K562 (cell line): ENCODE data around the gene CORO2A. TPM values are rescaled to one million over a fixed set of nuclear protein-coding genes. Genes with fewer than 3 reads are reported as not detected.

Experiments
- ARID3A ChIP-seq: IDR thresholded peaks from 2 replicates; pipeline ENCODE4 v1.6.1; 2012; ENCODE audit warnings: low read depth, low read length, improper control_type of control experiment, borderline replicate concordance
- ETS2 ChIP-seq: IDR thresholded peaks from 2 replicates; pipeline ENCODE4 v1.6.1; 2016; ENCODE audit warnings: borderline replicate concordance, missing genetic modification characterization, mild to moderate bottlenecking, moderate library complexity, missing compliant biosample characterization; ENCODE audit not compliant: poor library complexity, severe bottlenecking
- FOSL1 ChIP-seq: fragments of 200-800 bp; sonication (Bioruptor generic); conservative IDR thresholded peaks from 2 replicates; pipeline ENCODE4 v1.6.1; 2016; ENCODE audit warnings: missing genetic modification characterization, missing compliant biosample characterization
- HDAC8 ChIP-seq: fragments of 450-650 bp; IDR thresholded peaks from 2 replicates; pipeline ENCODE4 v1.6.1; 2016; ENCODE audit warnings: mild to moderate bottlenecking, missing genetic modification characterization, moderate library complexity, missing compliant biosample characterization
- NR2C2 ChIP-seq, 2 experiments: fragments of 200-800 bp in 1 of 2; sonication (Bioruptor generic) in 1 of 2; sonication (generic) in 1 of 2; formaldehyde crosslinking in 1 of 2; IDR thresholded peaks; 2 replicates each; pipeline versions ENCODE4 v1.6.1 to v1.8.0; 2016 to 2022; ENCODE audit warnings: mild to moderate bottlenecking in 1 of 2, missing compliant biosample characterization in 1 of 2, missing genetic modification characterization in 1 of 2, missing genetic modification reagents in 1 of 2
- POLR3A ChIP-seq: IDR thresholded peaks from 2 replicates; pipeline ENCODE4 v1.6.1; 2011; ENCODE audit warnings: borderline replicate concordance, mild to moderate bottlenecking, moderate library complexity; ENCODE audit not compliant: insufficient read length, insufficient read depth; ENCODE audit errors: extremely low read depth
- TBP ChIP-seq: optimal IDR thresholded peaks from 2 replicates; pipeline ENCODE3; 2011; ENCODE audit warnings: low read depth, low read length, improper control_type of control experiment
- YBX1 ChIP-seq: fragments of 450-650 bp; IDR thresholded peaks from 2 replicates; pipeline ENCODE4 v1.7.1; 2016; ENCODE audit warnings: mild to moderate bottlenecking
- ZBTB11 ChIP-seq, 3 experiments: fragments of 200-800 bp in 1 of 3; fragments of 250-450 bp in 1 of 3; fragments of 450-650 bp in 1 of 3; sonication (Bioruptor Pico) in 1 of 3; sonication (Bioruptor generic) in 1 of 3; formaldehyde crosslinking in 1 of 3; IDR thresholded peaks; 2 replicates each; pipeline versions ENCODE4 v1.6.1 to v1.8.0; 2016 to 2022; ENCODE audit warnings: mild to moderate bottlenecking in 2 of 3, missing genetic modification characterization in 2 of 3, missing compliant biosample characterization in 1 of 3, moderate library complexity in 1 of 3
- ZNF586 ChIP-seq: fragments of 450-650 bp; formaldehyde crosslinking; conservative IDR thresholded peaks from 2 replicates; pipeline ENCODE4 v1.4.0; 2020; ENCODE audit warnings: mild to moderate bottlenecking, moderate library complexity
- ZNF785 ChIP-seq: fragments of 250-450 bp; sonication (Bioruptor Pico); IDR thresholded peaks from 2 replicates; pipeline ENCODE4 v1.4.0; 2020; ENCODE audit warnings: mild to moderate bottlenecking
- polyA plus RNA-seq, 8 experiments: library from polyadenylated mRNA; depleted of rRNA in 4 of 8; stranded (reverse) in 5 of 8; unstranded in 3 of 8; fragments of >200 nt; fragmentation: Nextera tagmentation in 2 of 8; fragmentation: Illumina TruSeq in 1 of 8; extraction: Ambion mirVana in 2 of 8; extraction: Trizol in 1 of 8; gene quantifications; 2 replicates each; pipeline versions ENCODE4 v1.2.1 to v1.2.3, GENCODE V29; 2011 to 2014; ENCODE audit warnings: inconsistent platforms in 1 of 8, missing spikeins in 1 of 8
- total RNA-seq, 7 experiments: library from RNA; depleted of rRNA in 6 of 7; stranded (reverse); fragments of >200 nt in 6 of 7; fragmentation: Illumina TruSeq in 2 of 7; extraction: Trizol in 2 of 7; gene quantifications; 2 replicates each; pipeline versions ENCODE4 v1.2.1 to v1.2.3, GENCODE V29; 2011 to 2021; ENCODE audit warnings: low replicate concordance in 1 of 7

Gene CORO2A
- total and polyA plus RNA-seq, 9 of the 15 experiments (the other 6 are each of a cell fraction or from before 2014, with no cell fraction given) = 9.5 to 26.6 (median 18.0) TPM

- TF ChIP-seq ZBTB11 (CRISPR knock-in tag; IDR thresholded peaks at IDR 0.05) = peak in 1 of 3 experiments; percentile 58; a peak in 1 of 6 replicates
- no peak for TF ChIP-seq POLR3A
- TF ChIP-seq NR2C2 (CRISPR knock-in tag; IDR thresholded peaks at IDR 0.05) = no peak
- TF ChIP-seq NR2C2 (tag; IDR thresholded peaks at IDR 0.05) = peak; percentile 52
- TF ChIP-seq YBX1 = no peak
- no peak for TF ChIP-seq ETS2 (tag)
- TF ChIP-seq HDAC8 (tag) = no peak
- peak; percentile 7 for TF ChIP-seq TBP
- no peak for TF ChIP-seq ARID3A
- TF ChIP-seq ZNF586 (CRISPR knock-in tag) = no peak
- peak; percentile 44; the same call in 1 of the 2 replicates for TF ChIP-seq FOSL1 (tag)
- no peak for TF ChIP-seq ZNF785 (CRISPR knock-in tag)
Observed at GRCh38 chr9:98240475-98240874, 48.0 kb upstream of the CORO2A start (continued).
